ENCODE measurements around the gene MAD1L1.
A peak's percentile ranks its signal among the peaks of the same experiment; 100 is the strongest.

The MAD1L1 gene

GRCh38 chr7:2258661-2259365 is 26.1 kb upstream of the MAD1L1 start:
- no peak for DNase-seq (ENCODE audit: low spot score)

DNA sequence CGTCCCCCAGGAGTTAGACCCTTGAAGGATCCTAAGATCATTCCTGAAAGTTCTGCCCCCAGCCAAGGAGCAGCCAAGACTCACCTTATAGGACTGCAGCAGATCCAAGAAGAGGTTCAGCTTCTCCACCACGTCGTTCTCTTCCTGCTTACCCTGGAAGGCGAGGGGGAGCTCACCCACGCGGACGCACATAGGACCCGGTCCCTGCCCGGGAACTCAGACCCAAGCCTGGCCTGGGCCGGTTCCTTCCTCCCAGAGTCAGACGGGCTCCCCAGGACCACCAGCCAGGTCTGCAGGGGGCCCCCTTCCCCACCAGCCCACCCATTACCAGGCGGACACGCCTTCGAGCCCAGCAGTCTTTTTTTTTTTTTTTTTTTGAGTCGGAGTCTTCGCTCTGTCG is 24.9 kb upstream of the MAD1L1 start:
- DNase-seq (ENCODE audit: low spot score) = no peak

GRCh38 chr7:2257046-2257551 is 24.4 kb upstream of the MAD1L1 start:
- no peak for DNase-seq (ENCODE audit: low spot score)

DNA sequence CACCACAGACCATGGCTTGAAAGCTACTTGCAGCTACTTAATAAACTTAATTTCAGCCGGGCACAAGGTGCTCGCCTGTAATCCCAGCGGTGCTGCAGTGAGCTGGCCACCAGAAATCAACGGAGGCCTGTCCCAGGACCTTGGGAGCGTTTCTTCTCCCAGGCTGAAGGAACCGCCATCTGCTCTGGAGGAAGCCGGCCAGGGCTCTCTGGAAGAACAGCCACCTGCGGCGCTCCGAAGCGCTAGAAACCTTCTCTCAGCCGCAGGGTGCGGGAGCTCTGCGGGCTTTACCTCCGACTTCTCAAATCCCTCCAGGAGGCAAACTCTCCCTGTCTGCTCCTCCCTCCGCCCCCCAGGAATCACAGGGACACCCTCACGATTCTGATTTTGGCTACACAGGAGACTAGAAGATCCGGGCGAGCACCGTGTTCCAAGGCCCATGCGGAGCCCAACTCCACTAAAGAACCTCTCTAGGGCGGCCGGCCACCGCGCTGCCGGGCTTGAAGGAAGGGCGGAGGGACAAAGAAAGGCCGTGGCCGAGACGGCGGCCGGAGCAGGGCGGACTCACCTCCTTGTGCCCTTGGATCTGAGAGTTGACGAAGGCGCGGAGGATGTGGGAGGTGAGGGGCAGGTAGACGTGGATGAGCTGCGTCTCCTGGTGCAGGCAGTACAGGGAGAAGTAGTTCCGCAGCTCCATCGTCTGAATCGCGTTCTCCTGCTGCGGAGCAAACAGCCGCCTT is 23.7 kb upstream of the MAD1L1 start:
- DNase-seq (ENCODE audit: low spot score) = no peak

DNA sequence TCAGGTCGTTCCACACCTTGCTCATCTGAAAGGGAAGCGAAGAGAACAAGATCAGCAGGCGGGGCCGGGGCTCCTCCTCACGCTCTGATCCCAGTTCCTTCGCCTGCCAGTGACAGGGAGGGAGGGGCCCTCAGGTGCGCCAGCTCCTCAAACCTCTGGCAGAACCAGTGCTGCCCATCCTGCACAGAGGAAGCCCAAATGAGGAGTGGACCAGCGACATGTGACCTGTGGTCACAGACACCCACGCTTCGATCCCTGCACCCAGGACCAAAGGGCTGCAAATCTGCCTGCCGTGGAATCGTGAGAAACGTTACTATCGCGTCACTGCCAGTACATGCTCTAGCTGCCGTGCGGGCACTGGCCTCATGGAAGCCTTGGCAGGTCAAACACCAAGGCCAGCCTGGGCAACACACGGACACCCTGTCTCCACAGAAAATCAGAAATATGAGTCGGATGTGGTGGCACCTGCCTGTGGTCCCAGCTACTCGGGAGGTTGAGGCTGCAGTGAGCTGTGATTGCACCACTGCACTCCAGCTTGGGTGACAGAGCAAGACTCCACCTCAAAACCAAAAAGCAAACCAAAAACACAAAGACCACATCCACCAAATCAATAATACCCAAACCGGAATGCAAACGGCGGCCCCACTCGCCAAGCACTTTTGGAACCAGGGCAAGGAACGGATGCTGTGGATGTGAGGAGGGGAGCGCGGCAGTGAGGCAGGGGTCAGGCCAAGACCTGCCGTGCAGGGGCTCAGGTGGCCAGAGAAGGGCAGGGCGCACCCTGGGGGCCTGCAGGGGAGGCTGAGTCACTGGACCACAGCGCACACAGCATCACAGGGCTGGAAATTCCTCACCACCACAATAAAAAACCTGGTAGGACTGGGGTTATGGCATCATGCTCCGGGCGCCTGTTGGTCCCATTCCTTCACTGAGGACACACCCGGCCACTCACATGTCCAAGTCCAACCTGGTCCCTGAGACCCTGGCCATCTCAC is 22.7 kb upstream of the MAD1L1 start:
- DNase-seq (ENCODE audit: low spot score) = no peak

DNA sequence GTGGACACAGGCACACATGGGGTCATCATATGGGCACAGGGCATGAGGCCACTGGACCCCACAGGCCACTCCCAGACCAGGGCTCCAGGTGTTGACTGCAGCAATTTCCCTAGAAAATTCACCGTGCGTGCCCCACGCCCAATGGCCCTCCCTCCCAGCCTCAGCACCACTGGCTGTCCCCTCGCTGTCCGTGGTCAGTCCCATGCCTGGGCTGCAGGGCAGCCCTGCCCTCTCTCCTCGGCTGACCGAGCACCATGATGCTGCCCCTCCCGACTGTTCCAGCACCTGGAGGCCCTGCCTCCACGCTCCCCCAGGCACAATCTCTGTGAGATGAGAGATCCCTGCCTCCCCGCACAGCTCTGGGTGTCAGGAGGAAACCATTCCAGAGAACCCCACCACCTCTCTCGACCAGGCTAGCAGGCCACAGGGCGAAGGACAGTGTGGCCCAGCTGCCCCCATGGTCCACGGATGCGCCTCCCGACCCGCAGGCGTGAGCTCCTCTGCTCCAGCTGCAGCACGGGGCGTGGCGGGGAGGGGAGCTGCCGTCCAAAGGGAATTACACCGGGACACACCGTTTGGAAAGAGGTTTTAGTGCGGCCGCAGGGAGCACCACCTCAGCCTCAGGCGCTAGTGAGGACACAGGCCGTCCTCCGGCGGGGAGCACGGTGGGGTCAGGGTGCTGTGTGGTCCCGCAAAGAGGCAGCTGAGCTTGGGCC is 21.8 kb upstream of the MAD1L1 start:
- DNase-seq (ENCODE audit: low spot score) = no peak

DNA sequence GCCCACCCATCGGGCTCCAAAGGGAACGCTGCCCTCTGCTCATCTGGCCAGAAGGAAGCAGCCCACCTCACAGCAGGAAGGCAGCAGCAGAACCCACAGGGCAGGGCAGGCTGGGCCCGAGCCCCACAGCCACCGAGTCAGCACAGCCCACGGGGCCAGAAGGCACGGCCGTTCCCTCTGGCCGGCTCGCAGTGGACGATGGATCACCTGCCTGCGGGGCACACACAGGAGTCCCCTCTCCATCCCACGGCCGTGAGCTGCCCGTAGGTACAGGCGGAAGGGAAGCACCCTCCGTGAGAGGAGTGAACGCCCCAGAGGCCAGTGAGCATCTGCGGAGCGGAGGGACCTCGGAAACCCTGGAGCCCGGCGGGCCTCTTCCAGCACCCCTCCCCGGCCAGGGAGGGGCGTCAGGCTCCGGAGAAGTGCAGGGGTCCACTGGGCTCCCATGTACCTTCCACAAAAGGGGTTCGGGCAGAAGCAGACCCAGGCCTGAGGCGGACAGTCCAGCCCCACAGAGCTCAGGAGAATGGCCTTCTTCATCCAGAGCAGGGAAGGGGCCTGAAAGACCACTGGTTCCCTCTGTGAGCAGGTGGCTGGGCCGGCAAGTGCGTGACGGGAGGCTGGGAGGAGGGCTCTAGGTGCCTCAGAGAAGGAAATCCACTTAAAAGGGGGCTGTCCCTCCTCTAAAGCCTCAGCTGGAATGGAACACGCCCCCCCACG is 20.9 kb upstream of the MAD1L1 start:
- no peak for DNase-seq (ENCODE audit: low spot score)

- DNase-seq (ENCODE audit: low spot score) = no peak
These were observed 20.3 kb upstream of the MAD1L1 start for GRCh38 chr7:2253021-2253420.

DNA sequence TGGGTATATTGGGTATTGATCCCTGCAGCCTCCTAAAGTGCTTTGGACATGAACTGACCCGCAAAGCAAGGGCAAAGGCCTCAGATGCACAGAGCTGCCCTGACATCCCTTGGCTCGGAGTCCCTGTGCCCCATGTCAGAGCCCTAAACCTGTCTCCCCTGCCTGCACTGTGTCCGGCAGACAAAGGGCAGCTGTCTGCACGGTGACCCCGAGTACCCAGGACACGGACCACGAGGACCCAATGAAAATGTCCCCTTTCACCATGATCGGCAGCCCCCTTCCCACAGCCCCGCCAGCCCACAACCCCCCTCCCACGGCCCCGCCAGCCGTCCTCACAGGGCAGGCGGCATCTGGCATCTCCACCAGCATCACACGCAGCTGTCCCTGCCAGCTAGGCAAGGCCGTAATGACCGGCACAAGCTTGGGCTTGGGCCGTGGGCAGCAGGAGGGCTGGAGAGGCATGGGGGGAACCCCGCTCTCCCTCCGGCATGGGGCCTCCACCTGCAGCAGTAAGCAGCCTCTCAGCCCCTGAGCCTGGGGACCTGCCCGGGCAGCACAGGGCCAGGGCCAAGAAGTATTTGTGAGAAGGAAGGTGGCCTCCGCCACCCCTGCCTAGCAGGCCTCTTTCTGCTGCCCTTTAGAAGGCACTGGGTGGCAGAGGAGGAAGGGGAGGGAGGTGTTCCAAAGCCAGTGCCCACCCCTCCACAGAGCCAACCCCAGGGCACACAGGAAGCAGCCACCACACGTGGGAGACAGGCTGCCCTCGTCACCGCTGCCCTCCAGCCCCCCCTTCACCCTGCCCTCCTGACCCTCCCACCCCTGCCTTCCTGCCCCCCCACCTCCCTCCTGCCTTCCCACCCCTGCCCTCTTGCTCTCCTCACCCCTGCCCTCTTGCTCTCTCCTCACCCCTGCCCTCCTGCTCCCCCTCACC is 19.4 kb upstream of the MAD1L1 start:
- DNase-seq (ENCODE audit: low spot score) = no peak

DNA sequence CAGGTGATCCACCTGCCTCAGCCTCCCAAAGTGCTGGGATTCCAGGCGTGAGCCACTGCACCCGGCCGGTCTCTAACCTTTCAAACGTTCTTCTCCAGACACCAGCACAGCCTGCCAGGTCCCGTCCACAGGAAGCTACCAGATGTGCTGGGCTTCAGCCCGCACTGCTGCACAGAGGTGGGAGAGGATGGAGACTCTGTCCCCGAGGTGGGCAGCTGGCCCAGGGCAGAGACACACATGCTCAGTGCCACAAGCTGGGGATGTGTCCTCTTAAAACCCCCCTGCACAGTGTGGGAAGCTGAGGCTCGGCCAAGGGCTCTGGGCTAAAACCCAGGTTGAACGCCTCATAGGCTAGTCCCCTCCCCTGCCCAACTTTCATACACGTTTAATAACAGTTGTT is 18.6 kb upstream of the MAD1L1 start:
- DNase-seq (ENCODE audit: low spot score) = no peak

GRCh38 chr7:2249744-2250323 is 17.1 kb upstream of the MAD1L1 start:
- no peak for DNase-seq (ENCODE audit: low spot score)

- DNase-seq (ENCODE audit: low spot score) = peak; percentile 73
These were observed 16.4 kb upstream of the MAD1L1 start for GRCh38 chr7:2248984-2249694.

GRCh38 chr7:2247141-2247995 is 14.6 kb upstream of the MAD1L1 start:
- DNase-seq (ENCODE audit: low spot score) = no peak

GRCh38 chr7:2245883-2246675 is 13.3 kb upstream of the MAD1L1 start:
- DNase-seq (ENCODE audit: low spot score) = no peak

GRCh38 chr7:2244404-2244995 is 11.8 kb upstream of the MAD1L1 start:
- no peak for DNase-seq (ENCODE audit: low spot score)

GRCh38 chr7:2243458-2243857 is 10.7 kb upstream of the MAD1L1 start:
- no peak for DNase-seq (ENCODE audit: low spot score)
